OCI-LY1 (cell line): Measurements from ENCODE around the gene PRR5L.

ENCODE experiments used
- H2AFZ ChIP-seq: fragments of 200-600 bp; sonication (generic), shearing (Covaris generic); 2 replicates; pipeline ENCODE4 v1.6.0; 2014; ENCODE audit warnings: antibody characterized with exemption, mild to moderate bottlenecking, low read length
- H3F3A ChIP-seq: fragments of 200-600 bp; sonication (generic), shearing (Covaris generic); 2 replicates; pipeline ENCODE4 v1.6.0; 2014; ENCODE audit warnings: mild to moderate bottlenecking, antibody characterized with exemption, low read length, moderate library complexity; ENCODE audit not compliant: insufficient read depth
- H3K27ac ChIP-seq: fragments of 200-600 bp; sonication (generic); 2 replicates; pipeline ENCODE4 v1.5.1; 2014; ENCODE audit warnings: low read length, mixed run types, mild to moderate bottlenecking, low read depth; ENCODE audit not compliant: poor library complexity, severe bottlenecking
- H3K27me3 ChIP-seq: fragments of 200-600 bp; sonication (generic); 2 replicates; pipeline ENCODE4 v1.6.0; 2014; ENCODE audit warnings: antibody characterized with exemption, mild to moderate bottlenecking, low read length, moderate library complexity; ENCODE audit not compliant: insufficient read depth
- H3K36me3 ChIP-seq: fragments of 200-600 bp; sonication (generic); 2 replicates; pipeline ENCODE4 v1.6.1; 2014; ENCODE audit warnings: mild to moderate bottlenecking, antibody characterized with exemption, low read length, moderate library complexity, mixed read lengths; ENCODE audit not compliant: insufficient read depth
- H3K4me1 ChIP-seq: fragments of 200-600 bp; sonication (generic); 2 replicates; pipeline ENCODE4 v1.5.1; 2014; ENCODE audit warnings: mild to moderate bottlenecking, low read length, moderate library complexity; ENCODE audit not compliant: insufficient read depth, severe bottlenecking
- H3K4me2 ChIP-seq: fragments of 200-600 bp; sonication (generic), shearing (Covaris generic); 2 replicates; pipeline ENCODE4 v1.6.1; 2014; ENCODE audit warnings: low read length
- H3K4me3 ChIP-seq: fragments of 200-600 bp; sonication (generic); 2 replicates; pipeline ENCODE4 v1.5.1; 2014; ENCODE audit warnings: low read length, low read depth, mild to moderate bottlenecking, mixed read lengths; ENCODE audit not compliant: poor library complexity, severe bottlenecking
- H3K79me2 ChIP-seq: fragments of 200-600 bp; shearing (Covaris generic); 2 replicates; pipeline ENCODE4 v1.6.1; 2016; ENCODE audit warnings: mixed run types, low read length, mixed read lengths; ENCODE audit not compliant: insufficient read depth
- H3K9ac ChIP-seq: fragments of 200-600 bp; sonication (generic), shearing (Covaris generic); 2 replicates; pipeline ENCODE4 v1.6.1; 2014; ENCODE audit warnings: mild to moderate bottlenecking, low read length, mixed read lengths
- H3K9me2 ChIP-seq: fragments of 200-600 bp; sonication (generic), shearing (Covaris generic); 2 replicates; pipeline ENCODE4 v1.6.1; 2014; ENCODE audit warnings: low read depth, mild to moderate bottlenecking, low read length, mixed read lengths
- H3K9me3 ChIP-seq: fragments of 200-600 bp; shearing (Covaris generic); 2 replicates; pipeline ENCODE4 v1.6.1; 2014; ENCODE audit warnings: low read length, mixed read lengths
- H4K20me1 ChIP-seq: fragments of 200-600 bp; sonication (generic), shearing (Covaris generic); 2 replicates; pipeline ENCODE4 v1.6.0; 2016; ENCODE audit warnings: mild to moderate bottlenecking, low read length; ENCODE audit not compliant: insufficient read depth
- CTCF ChIP-seq: fragments of 200-600 bp; sonication (generic), shearing (Covaris generic); IDR thresholded peaks from 2 replicates; pipeline ENCODE4 v1.5.1; 2017; ENCODE audit warnings: mild to moderate bottlenecking, antibody characterized with exemption, low read length, moderate library complexity, mixed read lengths
- EZH2 ChIP-seq: fragments of 200-600 bp; sonication (generic), shearing (Covaris generic); IDR thresholded peaks from 2 replicates; pipeline ENCODE4 v1.8.0; 2017; ENCODE audit warnings: borderline replicate concordance, mixed run types, mild to moderate bottlenecking, antibody characterized with exemption, low read length, moderate library complexity, mixed read lengths

Gene PRR5L

GRCh38 chr11:36274414-36274813 lies 21.7 kb upstream of the PRR5L start:
- Histone ChIP-seq H3K4me3 (no peak overlapping the region), H2AFZ (no peak overlapping the region), H3K79me2 (no peaks in the 10 kb centered on the region), H3K36me3 (peaks cover 14% of the 10 kb centered on the region; the same call in 1 of the 2 replicates), H3K9me2 (no peaks in the 10 kb centered on the region), H3K27ac (no peak overlapping the region), H3K4me2 (no peak overlapping the region), H3K9me3 (no peaks in the 10 kb centered on the region), H3K4me1 (no peaks in the 10 kb centered on the region), H3K9ac (no peak overlapping the region), H3F3A (no peaks in the 10 kb centered on the region), H4K20me1 (no peaks in the 10 kb centered on the region), H3K27me3 (no peaks in the 10 kb centered on the region)
- no peak for TF ChIP-seq EZH2
- TF ChIP-seq CTCF: no peak

- Histone ChIP-seq H3K79me2 (no peaks in the 10 kb centered on the region), H3K27ac (no peak overlapping the region), H3K36me3 (peaks cover 8% of the 10 kb centered on the region), H3K4me3 (no peak overlapping the region), H2AFZ (no peak overlapping the region), H3K4me1 (no peaks in the 10 kb centered on the region), H3F3A (no peaks in the 10 kb centered on the region), H4K20me1 (no peaks in the 10 kb centered on the region), H3K4me2 (no peak overlapping the region), H3K27me3 (no peaks in the 10 kb centered on the region), H3K9me2 (no peaks in the 10 kb centered on the region), H3K9ac (no peak overlapping the region), H3K9me3 (peaks cover 5% of the 10 kb centered on the region)
- TF ChIP-seq CTCF (no peak), EZH2 (no peak)
Measured at GRCh38 chr11:36278531-36279282, 17.4 kb upstream of the PRR5L start.

- H3K9me2 ChIP-seq: no peaks in the 10 kb centered on the region
- H3K27ac ChIP-seq: no peak overlapping the region
Measured at GRCh38 chr11:36280531-36280930, 15.6 kb upstream of the PRR5L start.

More at GRCh38 chr11:36280531-36280930, 15.6 kb upstream of the PRR5L start:
- H3K4me2 ChIP-seq: no peak overlapping the region
- H4K20me1 ChIP-seq: no peaks in the 10 kb centered on the region
- H3K27me3 ChIP-seq: no peaks in the 10 kb centered on the region
- H3K79me2 ChIP-seq: no peaks in the 10 kb centered on the region
- no peak overlapping the region for H2AFZ ChIP-seq
- H3F3A ChIP-seq: no peaks in the 10 kb centered on the region
- H3K9ac ChIP-seq: no peak overlapping the region
- H3K36me3 ChIP-seq: peaks cover 3% of the 10 kb centered on the region
- H3K4me3 ChIP-seq: no peak overlapping the region
- H3K9me3 ChIP-seq: peaks cover 5% of the 10 kb centered on the region
- TF ChIP-seq EZH2 (no peak), CTCF (no peak)
- H3K4me1 ChIP-seq: no peaks in the 10 kb centered on the region
